ENCODE results near the gene SEMA3F. TPM values are rescaled to one million over a fixed set of nuclear protein-coding genes. Genes with fewer than 3 reads are reported as not detected.

SEMA3F gene
- total and polyA plus RNA-seq, 2 experiments from 2014 or later = 21.8 to 27.6 TPM

- Histone ChIP-seq H3K27ac (no peak overlapping the region), H3K4me1 (ENCODE audit: low read depth) (no peaks in the 10 kb centered on the region), H3K4me3 (no peak overlapping the region), H3K9me3 (ENCODE audit: low read depth) (no peaks in the 10 kb centered on the region), H3K36me3 (no peaks in the 10 kb centered on the region), H3K27me3 (no peaks in the 10 kb centered on the region)
- DNase-seq (ENCODE audit: low read depth in 1 of 2, low spot score in 1 of 2) = no peak
- TF ChIP-seq CTCF (IDR thresholded peaks at IDR 0.05; ENCODE audit: low read depth, low read length) = no peak
These were observed 19.4 kb downstream of the SEMA3F start for GRCh38 chr3:50174517-50174895.

GRCh38 chr3:50174947-50175524 lies 19.9 kb downstream of the SEMA3F start:
- no peak for TF ChIP-seq CTCF (IDR thresholded peaks at IDR 0.05; ENCODE audit: low read depth, low read length)
- DNase-seq (ENCODE audit: low read depth in 1 of 2, low spot score in 1 of 2) = no peak
- Histone ChIP-seq H3K4me1 (ENCODE audit: low read depth) (no peaks in the 10 kb centered on the region), H3K4me3 (no peak overlapping the region), H3K27me3 (no peaks in the 10 kb centered on the region), H3K9me3 (ENCODE audit: low read depth) (no peaks in the 10 kb centered on the region), H3K36me3 (no peaks in the 10 kb centered on the region), H3K27ac (no peak overlapping the region)

GRCh38 chr3:50177346-50177745 lies 22.2 kb downstream of the SEMA3F start:
- DNase-seq (ENCODE audit: low read depth in 1 of 2, low spot score in 1 of 2) = no peak
- H3K27ac ChIP-seq = no peak overlapping the region
- no peaks in the 10 kb centered on the region for H3K36me3 ChIP-seq
- H3K4me3 ChIP-seq = no peak overlapping the region
- H3K27me3 ChIP-seq = no peaks in the 10 kb centered on the region
- H3K9me3 ChIP-seq (ENCODE audit: low read depth) = no peaks in the 10 kb centered on the region
- H3K4me1 ChIP-seq (ENCODE audit: low read depth) = peaks cover 9% of the 10 kb centered on the region
- no peak for TF ChIP-seq CTCF (IDR thresholded peaks at IDR 0.05; ENCODE audit: low read depth, low read length)

- Histone ChIP-seq H3K27ac (no peak overlapping the region), H3K4me1 (ENCODE audit: low read depth) (peaks cover 16% of the 10 kb centered on the region), H3K36me3 (no peaks in the 10 kb centered on the region), H3K9me3 (ENCODE audit: low read depth) (no peaks in the 10 kb centered on the region), H3K27me3 (no peaks in the 10 kb centered on the region), H3K4me3 (no peak overlapping the region)
- no peak for DNase-seq (ENCODE audit: low read depth in 1 of 2, low spot score in 1 of 2)
- TF ChIP-seq CTCF (IDR thresholded peaks at IDR 0.05; ENCODE audit: low read depth, low read length) = no peak
These were observed 24.6 kb downstream of the SEMA3F start for GRCh38 chr3:50179710-50180109.

GRCh38 chr3:50181985-50182384 lies 26.9 kb downstream of the SEMA3F start:
- H3K4me3 ChIP-seq = no peak overlapping the region
- H3K36me3 ChIP-seq = no peaks in the 10 kb centered on the region
- DNase-seq (ENCODE audit: low read depth in 1 of 2, low spot score in 1 of 2) = no peak
- TF ChIP-seq CTCF (IDR thresholded peaks at IDR 0.05; ENCODE audit: low read depth, low read length) = no peak
- peak overlapping the region; percentile 58 for H3K27ac ChIP-seq
- no peaks in the 10 kb centered on the region for H3K27me3 ChIP-seq
- no peaks in the 10 kb centered on the region for H3K9me3 ChIP-seq (ENCODE audit: low read depth)
- peaks cover 16% of the 10 kb centered on the region for H3K4me1 ChIP-seq (ENCODE audit: low read depth)
